Parathyroid adenoma (tissue), 2 donors: ENCODE results near the gene PLAAT3.
"Not testable (repeated sequence)": the region's sequence is repeated elsewhere in the genome, so short reads cannot be mapped to it uniquely, and the experiment has no call there.

Source experiments
- H2AFZ ChIP-seq: fragments of 300-600 bp; sonication (generic); one replicate; pipeline ENCODE4 v1.7.0; 2017; ENCODE audit warnings: antibody characterized with exemption, mild to moderate bottlenecking
- H3K27ac ChIP-seq: fragments of 300-600 bp; sonication (generic); one replicate; pipeline ENCODE4 v1.7.0; 2017
- H3K27me3 ChIP-seq: fragments of 300-600 bp; sonication (generic); one replicate; pipeline ENCODE4 v1.7.0; 2017; ENCODE audit warnings: low read length; ENCODE audit not compliant: control insufficient read depth, insufficient read depth
- H3K36me3 ChIP-seq: fragments of 300-600 bp; sonication (generic); one replicate; pipeline ENCODE4 v1.7.0; 2017; ENCODE audit warnings: low read length; ENCODE audit not compliant: control insufficient read depth, insufficient read depth
- H3K4me1 ChIP-seq: fragments of 300-600 bp; sonication (generic); one replicate; pipeline ENCODE4 v1.7.0; 2017; ENCODE audit warnings: control low read depth
- H3K4me2 ChIP-seq: fragments of 300-600 bp; sonication (generic); one replicate; pipeline ENCODE4 v1.7.0; 2017; ENCODE audit warnings: low read length
- H3K4me3 ChIP-seq: fragments of 300-600 bp; sonication (generic); one replicate; pipeline ENCODE4 v1.7.0; 2017; ENCODE audit warnings: low read depth, low read length
- H3K79me2 ChIP-seq: fragments of 300-600 bp; sonication (generic); one replicate; pipeline ENCODE4 v1.7.0; 2017; ENCODE audit warnings: control low read depth
- H3K9ac ChIP-seq: fragments of 300-600 bp; sonication (generic); one replicate; pipeline ENCODE4 v1.7.0; 2017; ENCODE audit warnings: mild to moderate bottlenecking
- H3K9me3 ChIP-seq: fragments of 300-600 bp; sonication (generic); one replicate; pipeline ENCODE4 v1.7.0; 2017; ENCODE audit warnings: low read length; ENCODE audit not compliant: control insufficient read depth
- CTCF ChIP-seq: fragments of 300-600 bp; sonication (generic); IDR thresholded peaks from one replicate; pipeline ENCODE4 v1.7.0; 2017; ENCODE audit warnings: antibody characterized with exemption, mild to moderate bottlenecking
- donor health status: primary hyperparathyroidism.

The PLAAT3 gene

GRCh38 chr11:63554877-63555223 is 59.4 kb downstream of the PLAAT3 start:
- H3K27ac ChIP-seq = no peak overlapping the region

GRCh38 chr11:63553759-63554158 is 60.5 kb downstream of the PLAAT3 start:
- no peak overlapping the region for H3K4me3 ChIP-seq
- TF ChIP-seq CTCF = no peak
- H3K27ac ChIP-seq = no peak overlapping the region
- no peaks in the 10 kb centered on the region for H3K9me3 ChIP-seq
- H3K36me3 ChIP-seq = no peaks in the 10 kb centered on the region
- no peaks in the 10 kb centered on the region for H3K79me2 ChIP-seq
- no peaks in the 10 kb centered on the region for H3K4me1 ChIP-seq
- H3K4me2 ChIP-seq = no peak overlapping the region
- H2AFZ ChIP-seq = no peak overlapping the region
- H3K9ac ChIP-seq = no peak overlapping the region
- H3K27me3 ChIP-seq = no peaks in the 10 kb centered on the region

More at GRCh38 chr11:63554877-63555223, 59.4 kb downstream of the PLAAT3 start:
- H2AFZ ChIP-seq = no peak overlapping the region
- H3K27me3 ChIP-seq = no peaks in the 10 kb centered on the region
- no peaks in the 10 kb centered on the region for H3K4me1 ChIP-seq
- no peak overlapping the region for H3K4me3 ChIP-seq
- H3K9ac ChIP-seq = no peak overlapping the region
- H3K4me2 ChIP-seq = no peak overlapping the region
- no peaks in the 10 kb centered on the region for H3K79me2 ChIP-seq
- H3K9me3 ChIP-seq = no peaks in the 10 kb centered on the region
- H3K36me3 ChIP-seq = no peaks in the 10 kb centered on the region
- no peak for TF ChIP-seq CTCF

GRCh38 chr11:63552921-63553320 is 61.3 kb downstream of the PLAAT3 start:
- Histone ChIP-seq H3K79me2 (no peaks in the 10 kb centered on the region), H3K36me3 (no peaks in the 10 kb centered on the region), H3K27ac (no peak overlapping the region), H3K9me3 (no peaks in the 10 kb centered on the region), H3K27me3 (no peaks in the 10 kb centered on the region), H3K4me1 (no peaks in the 10 kb centered on the region), H3K4me3 (no peak overlapping the region), H3K9ac (no peak overlapping the region), H2AFZ (no peak overlapping the region), H3K4me2 (no peak overlapping the region)
- no peak for TF ChIP-seq CTCF

GRCh38 chr11:63551889-63552266 is 62.4 kb downstream of the PLAAT3 start:
- Histone ChIP-seq H3K27ac (no peak overlapping the region), H3K9me3 (no peaks in the 10 kb centered on the region), H3K79me2 (no peaks in the 10 kb centered on the region), H3K4me1 (no peaks in the 10 kb centered on the region), H3K4me3 (no peak overlapping the region), H3K27me3 (no peaks in the 10 kb centered on the region), H2AFZ (no peak overlapping the region), H3K9ac (no peak overlapping the region), H3K4me2 (no peak overlapping the region), H3K36me3 (no peaks in the 10 kb centered on the region)
- TF ChIP-seq CTCF = no peak

- H3K36me3 ChIP-seq = no peaks in the 10 kb centered on the region
- H3K27ac ChIP-seq = no peak overlapping the region
- no peak overlapping the region for H3K4me2 ChIP-seq
- H3K79me2 ChIP-seq = no peaks in the 10 kb centered on the region
- H3K4me1 ChIP-seq = no peaks in the 10 kb centered on the region
- TF ChIP-seq CTCF = no peak
- H3K4me3 ChIP-seq = no peak overlapping the region
- no peaks in the 10 kb centered on the region for H3K9me3 ChIP-seq
- no peak overlapping the region for H2AFZ ChIP-seq
- no peaks in the 10 kb centered on the region for H3K27me3 ChIP-seq
- no peak overlapping the region for H3K9ac ChIP-seq
These were observed 62.9 kb downstream of the PLAAT3 start for GRCh38 chr11:63551091-63551888.

GRCh38 chr11:63550156-63550700 is 64.0 kb downstream of the PLAAT3 start:
- not testable (repeated sequence) for H3K36me3 ChIP-seq, H3K9ac ChIP-seq, H3K79me2 ChIP-seq, H3K4me1 ChIP-seq, H3K4me2 ChIP-seq, H2AFZ ChIP-seq, H3K27me3 ChIP-seq, H3K4me3 ChIP-seq, H3K27ac ChIP-seq, H3K9me3 ChIP-seq
